Sciatic nerve (tissue), 1 donor: Measurements from ENCODE around the gene AEN. TPM values are rescaled to one million over a fixed set of nuclear protein-coding genes. Genes with fewer than 3 reads are reported as not detected.

Experiments
- microRNA-seq: library from miRNA; unstranded; fragments of <30 nt; microRNA quantifications from one replicate; pipeline ENCODE4 v1.2.0, GENCODE V29; 2020
- total RNA-seq: library from RNA; stranded (reverse); fragmentation: NEBNext Ultra II Directional; extraction: Animal tissue kit (Norgen Biotek cat#: 25700); gene quantifications from one replicate; pipeline ENCODE4 v1.2.1, GENCODE V29; 2021
- donor health status: DM: no; HTN: no; CAD: no.

Gene AEN
- total RNA-seq, 1 donor from 2014 or later: 10.7 TPM

Small RNAs within 50 kb of the gene (microRNA-seq; reads per million reads assigned to microRNA genes)
- gene MIR1179 (1.4 reads per million), gene MIR3529 (not detected), gene MIR7-2 (not detected)

Other genes starting within 250 kb of the AEN start
- 17.6 TPM for gene MRPL46, start 154.0 kb upstream of the AEN start, total RNA-seq
- 23.1 TPM for gene MRPS11, start 153.6 kb upstream of the AEN start, total RNA-seq
- 9.3 TPM for gene DET1, start 74.7 kb upstream of the AEN start, total RNA-seq
- gene ISG20, start 17.7 kb downstream of the AEN start, total RNA-seq: 20.2 TPM
- gene ACAN, start 182.1 kb downstream of the AEN start, total RNA-seq: 2.7 TPM